A549 (cell line): ENCODE data around the gene GPR176. TPM values are rescaled to one million over a fixed set of nuclear protein-coding genes. Genes with fewer than 3 reads are reported as not detected.

Source experiments
- ATAC-seq, 2 experiments: fragments of 200-7000 bp in 1 of 2; fragments of >200 bp in 1 of 2; cut with Nextera tagmentation in 1 of 2; cut with Tn5 transposase in 1 of 2; 3 replicates each; pipeline versions ENCODE4 v1.8.0 to v1.9.1; 2018 to 2020; ENCODE audit warnings: mild to moderate bottlenecking in 1 of 2, moderate library complexity in 1 of 2
- CTCF ChIA-PET: fragments of 300-600 bp; sonication (Branson Sonifier 250); formaldehyde crosslinking; extraction: SDS; loops from one replicate; lab custom pipeline; 2021; ENCODE audit warnings: antibody characterized with exemption, inconsistent platforms; lab: Yijun Ruan, JAX
- POLR2A ChIA-PET: fragments of 350-600 bp; formaldehyde crosslinking; extraction: SDS; loops from one replicate; lab custom pipeline; 2021; ENCODE audit warnings: antibody characterized with exemption, inconsistent platforms; lab: Yijun Ruan, JAX
- DNase-seq, 2 experiments: peaks; one replicate each; pipeline versions ENCODE4 v3.0.0 to v3.0.0-alpha.2; 2011 to 2016; ENCODE audit warnings: low read depth in 1 of 2, low spot score in 1 of 2
- FAIRE-seq: peaks from 2 replicates; lab custom pipeline; 2011; peaks lifted over from hg19 to GRCh38; lab: Jason Lieb, UNC
- H3K27ac ChIP-seq, 2 experiments: fragments of >200 bp; sonication (Bioruptor Twin); formaldehyde crosslinking; 3 replicates each; pipeline ENCODE4 v1.5.1; 2016 to 2017
- H3K4me1 ChIP-seq: fragments of >200 bp; sonication (Bioruptor Twin); formaldehyde crosslinking; 3 replicates; pipeline ENCODE4 v1.6.1; 2016
- H3K4me2 ChIP-seq: fragments of >200 bp; sonication (Bioruptor Twin); formaldehyde crosslinking; 3 replicates; pipeline ENCODE4 v1.6.1; 2016
- H3K4me3 ChIP-seq: fragments of >200 bp; sonication (Bioruptor Twin); formaldehyde crosslinking; 3 replicates; pipeline ENCODE4 v1.5.1; 2016
- H3K9me3 ChIP-seq: fragments of >200 bp; sonication (Bioruptor Twin); formaldehyde crosslinking; 3 replicates; pipeline ENCODE4 v1.6.1; 2016
- ATOH8 ChIP-seq: fragments of 250-450 bp; sonication (Bioruptor Pico); IDR thresholded peaks from 2 replicates; pipeline ENCODE4 v1.5.0; 2020; ENCODE audit warnings: low read depth, mild to moderate bottlenecking, moderate library complexity
- BCL3 ChIP-seq: fragments of >200 bp; sonication (Bioruptor Twin); formaldehyde crosslinking; IDR thresholded peaks from 3 replicates; pipeline ENCODE4 v1.6.1; 2016
- E2F6 ChIP-seq: IDR thresholded peaks from 2 replicates; pipeline ENCODE4 v1.6.1; 2012; ENCODE audit warnings: low read depth, borderline replicate concordance
- EHF ChIP-seq: fragments of 250-450 bp; sonication (Bioruptor Pico); IDR thresholded peaks from 2 replicates; pipeline ENCODE4 v1.5.0; 2020; ENCODE audit warnings: mild to moderate bottlenecking
- HEYL ChIP-seq: fragments of 250-450 bp; sonication (Bioruptor Pico); IDR thresholded peaks from 2 replicates; pipeline ENCODE4 v1.8.0; 2021; ENCODE audit warnings: mild to moderate bottlenecking, moderate library complexity
- JUN ChIP-seq, 2 experiments: fragments of >200 bp; sonication (Bioruptor Twin); formaldehyde crosslinking; IDR thresholded peaks; 2 replicates in 1 of 2; 3 replicates in 1 of 2; pipeline ENCODE4 v1.6.1; 2016 to 2017
- JUNB ChIP-seq: fragments of >200 bp; sonication (Bioruptor Twin); formaldehyde crosslinking; IDR thresholded peaks from 2 replicates; pipeline ENCODE4 v1.6.1; 2016
- KDM1A ChIP-seq: fragments of 200-600 bp; sonication (generic); IDR thresholded peaks from 2 replicates; pipeline ENCODE4 v1.6.1; 2016; ENCODE audit warnings: low read depth, mild to moderate bottlenecking
- KDM5A ChIP-seq: fragments of 200-600 bp; sonication (generic); IDR thresholded peaks from 2 replicates; pipeline ENCODE4 v1.6.1; 2016; ENCODE audit warnings: antibody characterized with exemption, mild to moderate bottlenecking
- MAZ ChIP-seq: fragments of 150-350 bp; IDR thresholded peaks from 2 replicates; pipeline ENCODE4 v1.6.1; 2014; ENCODE audit warnings: antibody characterized with exemption, low read depth, low read length, borderline replicate concordance
- MYC ChIP-seq: IDR thresholded peaks from 2 replicates; pipeline ENCODE4 v1.6.1; 2012; ENCODE audit warnings: mild to moderate bottlenecking, inconsistent platforms, low read length, improper control_type of control experiment, borderline replicate concordance
- NPAS2 ChIP-seq: fragments of 250-450 bp; sonication (Bioruptor Pico); IDR thresholded peaks from 2 replicates; pipeline ENCODE4 v1.8.0; 2022; ENCODE audit warnings: mild to moderate bottlenecking, moderate library complexity, borderline replicate concordance
- NR3C1 ChIP-seq: fragments of >200 bp; sonication (Bioruptor Twin); formaldehyde crosslinking; IDR thresholded peaks from 3 replicates; pipeline ENCODE4 v1.6.1; 2017
- REST ChIP-seq: fragments of 200-600 bp; sonication (generic); IDR thresholded peaks from 2 replicates; pipeline ENCODE4 v1.6.1; 2016; ENCODE audit warnings: antibody characterized with exemption, mild to moderate bottlenecking, moderate library complexity
- SMC3 ChIP-seq: fragments of >200 bp; sonication (Bioruptor Twin); formaldehyde crosslinking; IDR thresholded peaks from 3 replicates; pipeline ENCODE4 v1.6.1; 2018; ENCODE audit warnings: inconsistent platforms
- ZNF302 ChIP-seq: fragments of 250-450 bp; sonication (Bioruptor Pico); IDR thresholded peaks from 2 replicates; pipeline ENCODE4 v1.9.0; 2021; ENCODE audit warnings: inconsistent platforms, mild to moderate bottlenecking, moderate library complexity
- ZSCAN20 ChIP-seq: fragments of 250-450 bp; sonication (Bioruptor Pico); IDR thresholded peaks from 2 replicates; pipeline ENCODE4 v1.8.0; 2022; ENCODE audit warnings: mild to moderate bottlenecking, moderate library complexity
- WGBS: methylation state at CpG from one replicate; pipeline ENCODE4 v1.1.6; 2017; ENCODE audit errors: missing lambda C conversion rate; 5-methylcytosine and 5-hydroxymethylcytosine counted together
- polyA plus RNA-seq, 4 experiments: library from polyadenylated mRNA; depleted of rRNA in 3 of 4; stranded (reverse); fragments of >200 nt; fragmentation: RNase III in 1 of 4; extraction: RNeasy Plus Mini Kit Qiagen cat#74134 plus additional on column Dnase treatment in 1 of 4; gene quantifications; 2 replicates in 3 of 4; 3 replicates in 1 of 4; pipeline ENCODE4 v1.2.3, GENCODE V29; 2011 to 2017

Gene GPR176
- polyA plus RNA-seq, 2 of the 4 experiments (the other 2 are of a cell fraction), result 1.5 to 8.1 TPM

GRCh38 chr15:39797407-39797806 lies 122.7 kb downstream of the GPR176 start (continued):
- no peak for TF ChIP-seq REST
- TF ChIP-seq JUN (IDR thresholded peaks at IDR 0.05), result no peak
- TF ChIP-seq KDM5A, result no peak
- TF ChIP-seq SMC3, result no peak
- TF ChIP-seq HEYL, result no peak

- Histone ChIP-seq H3K27ac (no peak overlapping the region), H3K4me3 (no peak overlapping the region), H3K9me3 (no peaks in the 10 kb centered on the region), H3K4me1 (no peaks in the 10 kb centered on the region), H3K4me2 (no peak overlapping the region)
- DNase-seq (no peak), FAIRE-seq (no peak), ATAC-seq (no peak)
- POLR2A ChIA-PET, result no interaction called here
- no peak for TF ChIP-seq REST
- TF ChIP-seq E2F6, result no peak
- TF ChIP-seq ATOH8 (CRISPR knock-in tag), result no peak
- TF ChIP-seq NR3C1, result no peak
- TF ChIP-seq MYC, result no peak
- TF ChIP-seq HEYL, result no peak
- no peak for TF ChIP-seq JUNB
- TF ChIP-seq ZSCAN20 (CRISPR knock-in tag), result no peak
- no peak for TF ChIP-seq EHF (CRISPR knock-in tag)
- TF ChIP-seq ZNF302 (CRISPR knock-in tag), result no peak
- no peak for TF ChIP-seq BCL3
- TF ChIP-seq NPAS2 (CRISPR knock-in tag), result no peak
- TF ChIP-seq MAZ, result no peak
- no peak for TF ChIP-seq KDM1A
- CTCF ChIA-PET, result interaction anchor here (1.2 to 3.9 kb wide), 2 partner anchors 9 to 11 kb away, joined by 4 to 15 read pairs; no protein-coding TSS in a partner anchor
- WGBS, result 82% methylated on average over 5 of the region's 5 CpGs
Observed at GRCh38 chr15:39796601-39797000, 123.5 kb downstream of the GPR176 start.
